Fibroblast of skin of right biceps (primary cell): Measurements from ENCODE around the gene METTL9.
"Not testable (repeated sequence)": the region's sequence is repeated elsewhere in the genome, so short reads cannot be mapped to it uniquely, and the experiment has no call there.

Source experiments
- DNase-seq: peaks from one replicate; pipeline ENCODE4 v3.0.0-alpha.2; 2013

METTL9 gene

DNA sequence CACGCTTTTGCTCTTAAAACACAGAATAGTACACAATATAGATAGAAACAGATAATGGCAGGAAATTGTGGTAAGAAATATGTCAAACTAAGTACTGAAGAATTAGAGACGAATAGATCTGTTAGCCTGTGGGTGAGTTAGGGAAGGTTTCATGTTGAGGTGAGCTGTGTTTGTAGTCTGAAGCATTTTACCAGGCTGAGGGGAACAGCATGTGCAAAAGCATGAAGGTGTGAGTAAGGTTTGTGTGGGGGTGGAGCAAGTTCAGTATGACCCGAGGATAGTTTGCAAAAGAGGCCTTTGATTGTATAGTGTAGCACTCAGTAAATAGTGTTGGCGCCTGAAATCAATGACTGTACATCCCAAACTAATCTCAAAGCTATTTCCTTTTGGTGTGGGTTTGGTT lies 39.2 kb downstream of the METTL9 start:
- DNase-seq, result peak; percentile 74

DNA sequence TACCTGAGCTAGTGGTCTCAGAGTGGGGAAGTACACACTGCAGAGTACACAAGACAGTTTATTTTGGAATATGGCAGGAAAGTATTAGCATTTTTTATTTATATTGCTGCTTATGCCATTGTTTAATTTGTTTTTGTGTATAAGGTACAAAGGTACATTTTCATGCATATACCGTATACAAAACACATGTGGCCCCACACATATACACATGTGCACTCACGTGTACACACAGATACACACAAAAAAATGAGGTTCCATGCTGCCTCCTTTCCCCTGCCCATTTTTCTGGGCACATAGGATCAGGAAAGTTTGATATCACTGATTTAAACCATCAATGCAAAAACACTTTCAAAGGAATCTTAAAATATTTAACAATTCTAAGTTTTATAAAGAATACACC lies 40.1 kb downstream of the METTL9 start:
- DNase-seq, result no peak

DNA sequence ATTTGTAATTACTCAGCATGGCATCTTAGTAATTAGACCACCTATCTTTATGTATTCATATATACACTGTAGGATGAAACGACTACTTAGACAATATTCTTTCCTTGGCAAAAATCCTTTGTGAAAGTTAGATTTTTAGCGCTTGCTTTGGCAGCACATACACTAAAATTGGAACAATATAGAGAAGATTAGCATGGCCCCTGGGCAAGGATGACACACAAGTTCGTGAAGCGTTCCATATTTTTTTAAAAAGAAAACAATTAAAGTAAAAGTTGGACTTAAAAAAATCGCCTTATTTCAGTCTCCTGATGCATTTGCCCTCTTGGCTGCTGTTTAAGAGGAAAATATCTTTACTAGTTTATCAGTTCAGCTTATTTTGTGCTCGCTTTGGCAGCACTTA lies 42.5 kb downstream of the METTL9 start:
- DNase-seq, result no peak

GRCh38 chr16:21642861-21643260 lies 43.5 kb downstream of the METTL9 start:
- DNase-seq, result no peak

GRCh38 chr16:21643785-21644184 lies 44.4 kb downstream of the METTL9 start:
- no peak for DNase-seq

DNA sequence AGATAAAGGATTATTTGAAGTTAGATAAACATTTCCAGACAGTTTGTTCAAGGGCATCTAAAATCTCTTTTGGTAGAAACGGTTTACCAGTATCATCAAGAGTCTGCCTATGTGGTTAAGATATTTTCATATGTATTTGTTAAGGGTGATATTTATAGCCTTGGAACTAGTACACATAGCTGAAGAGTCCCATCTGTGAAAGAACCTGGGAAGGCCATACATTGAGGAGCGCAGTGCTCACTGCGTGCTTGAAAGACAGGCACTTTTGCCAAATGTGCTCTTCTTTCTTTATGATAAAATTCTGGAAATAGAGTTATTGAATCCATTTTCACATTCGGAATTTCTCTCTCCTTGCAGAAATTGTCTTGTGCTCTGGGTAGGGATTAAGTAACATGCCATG lies 45.3 kb downstream of the METTL9 start:
- no peak for DNase-seq

- no peak for DNase-seq
Observed at GRCh38 chr16:21645261-21645721, 45.9 kb downstream of the METTL9 start.

- no peak for DNase-seq
Observed at GRCh38 chr16:21646091-21646490, 46.7 kb downstream of the METTL9 start.

DNA sequence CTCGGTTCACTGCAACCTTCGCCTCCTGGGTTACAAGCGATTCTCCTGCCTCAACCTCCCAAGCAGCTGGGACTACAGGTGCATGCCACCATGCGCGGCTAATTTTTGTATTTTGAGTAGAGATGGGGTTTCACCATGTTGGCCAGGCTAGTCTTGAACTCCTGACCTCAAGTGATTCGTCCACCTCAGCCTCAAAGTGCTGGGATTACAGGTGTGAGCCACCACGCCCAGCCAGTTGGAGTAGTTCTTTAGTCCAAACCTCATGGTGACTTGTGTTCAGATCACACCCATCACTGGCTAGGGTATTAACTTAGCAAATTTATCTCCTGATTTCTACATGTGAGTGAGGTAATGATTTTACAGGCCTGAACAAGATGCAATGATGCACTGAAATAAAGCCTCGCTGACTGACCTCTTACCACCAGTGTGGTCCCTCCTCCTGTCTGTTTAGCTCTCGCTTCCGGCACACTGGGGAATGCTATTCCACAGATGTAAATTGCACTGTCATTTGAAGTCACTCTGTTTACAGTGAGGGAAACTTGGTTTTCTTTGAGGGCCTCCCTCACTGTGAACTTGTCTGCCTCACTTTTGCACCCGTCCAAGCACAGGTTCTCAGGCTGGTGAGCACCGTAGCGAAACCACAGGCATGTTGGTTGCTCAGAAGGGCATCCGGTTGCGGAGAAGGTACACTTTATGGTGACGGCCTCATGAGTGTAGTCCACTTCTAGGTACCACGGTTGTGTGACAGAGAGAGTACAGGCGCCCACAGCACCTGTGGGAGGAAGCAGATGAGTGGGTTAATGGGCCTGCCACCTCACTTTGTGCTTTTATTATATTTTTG lies 47.6 kb downstream of the METTL9 start:
- no peak for DNase-seq

GRCh38 chr16:21647562-21648164 lies 48.3 kb downstream of the METTL9 start:
- DNase-seq, result no peak

DNA sequence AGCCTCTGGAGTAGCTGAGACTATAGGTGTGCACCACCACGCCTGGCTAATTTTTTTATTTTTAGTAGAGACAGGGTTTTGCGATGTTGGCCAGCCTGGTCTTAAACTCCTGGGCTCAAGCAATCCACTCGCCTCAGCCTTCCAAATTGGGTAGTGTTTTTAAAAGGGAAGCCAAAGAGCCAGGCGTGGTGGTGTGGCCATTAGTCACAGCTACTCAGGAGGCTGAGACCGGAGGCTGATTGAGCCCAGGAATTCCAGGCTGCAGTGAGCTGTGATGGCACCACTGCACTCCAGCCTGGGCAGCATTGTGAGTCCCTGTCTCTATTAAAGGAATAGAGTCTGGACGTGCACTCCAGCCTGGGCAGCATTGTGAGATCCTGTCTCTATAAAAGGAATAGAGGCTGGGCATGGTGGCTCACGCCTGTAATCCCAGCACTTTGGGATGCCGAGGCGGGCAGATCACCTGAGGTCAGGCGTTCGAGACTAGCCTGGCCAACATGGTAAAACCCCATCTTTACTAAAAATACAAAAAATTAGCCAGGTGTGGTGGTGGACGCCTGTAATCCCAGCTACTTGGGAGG lies 50.5 kb downstream of the METTL9 start:
- DNase-seq, result not testable (repeated sequence)

- no peak for DNase-seq
Observed at GRCh38 chr16:21650521-21650920, 51.1 kb downstream of the METTL9 start.

DNA sequence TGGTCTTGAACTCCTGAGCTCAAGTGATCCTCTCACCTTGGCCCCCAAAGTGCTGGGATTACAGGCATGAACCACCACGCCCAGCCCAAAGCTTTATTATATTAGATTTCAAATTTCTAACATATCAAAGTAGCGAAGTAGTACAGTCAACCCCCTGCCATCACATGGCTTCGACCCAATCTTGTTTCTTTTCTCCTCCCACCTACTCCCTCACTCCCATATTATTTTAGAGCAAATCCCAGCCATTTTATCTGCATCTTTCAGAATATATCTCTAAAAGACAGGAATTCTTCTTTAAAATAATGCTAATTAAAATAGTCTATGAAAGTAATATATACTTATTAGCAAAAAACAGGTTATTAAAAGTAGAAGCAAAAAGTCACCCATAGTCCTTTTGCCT lies 52.1 kb downstream of the METTL9 start:
- DNase-seq, result no peak

- no peak for DNase-seq
Observed at GRCh38 chr16:21652453-21652852, 53.1 kb downstream of the METTL9 start, which contains the start of gene IGSF6. TSS of gene IGSF6 (minus strand) at chr16:21652608. CDS start at chr16:21652598, 10 bp downstream.

- DNase-seq, result no peak
Observed at GRCh38 chr16:21653571-21653970, 54.2 kb downstream of the METTL9 start.

- DNase-seq, result no peak
Observed at GRCh38 chr16:21654466-21654865, 55.1 kb downstream of the METTL9 start.

DNA sequence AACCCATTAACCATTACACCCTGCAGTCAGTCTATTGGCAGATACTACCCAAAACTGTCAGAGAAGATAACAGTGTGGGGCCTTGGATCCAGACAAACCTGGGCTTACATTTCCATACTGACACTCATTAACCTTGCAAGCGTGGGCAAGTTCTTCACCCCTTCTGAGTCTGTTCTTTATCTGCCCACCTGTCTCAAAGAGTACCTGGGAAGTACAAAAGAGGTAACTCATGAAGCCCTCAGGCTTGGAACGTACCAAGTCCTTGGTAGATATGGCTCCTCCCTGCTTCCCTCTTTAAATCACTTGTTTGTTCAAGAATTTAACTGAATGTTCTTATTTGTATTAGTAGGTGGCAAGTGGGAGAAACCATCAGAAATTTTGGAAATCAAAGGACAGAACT lies 55.5 kb downstream of the METTL9 start:
- DNase-seq, result no peak

DNA sequence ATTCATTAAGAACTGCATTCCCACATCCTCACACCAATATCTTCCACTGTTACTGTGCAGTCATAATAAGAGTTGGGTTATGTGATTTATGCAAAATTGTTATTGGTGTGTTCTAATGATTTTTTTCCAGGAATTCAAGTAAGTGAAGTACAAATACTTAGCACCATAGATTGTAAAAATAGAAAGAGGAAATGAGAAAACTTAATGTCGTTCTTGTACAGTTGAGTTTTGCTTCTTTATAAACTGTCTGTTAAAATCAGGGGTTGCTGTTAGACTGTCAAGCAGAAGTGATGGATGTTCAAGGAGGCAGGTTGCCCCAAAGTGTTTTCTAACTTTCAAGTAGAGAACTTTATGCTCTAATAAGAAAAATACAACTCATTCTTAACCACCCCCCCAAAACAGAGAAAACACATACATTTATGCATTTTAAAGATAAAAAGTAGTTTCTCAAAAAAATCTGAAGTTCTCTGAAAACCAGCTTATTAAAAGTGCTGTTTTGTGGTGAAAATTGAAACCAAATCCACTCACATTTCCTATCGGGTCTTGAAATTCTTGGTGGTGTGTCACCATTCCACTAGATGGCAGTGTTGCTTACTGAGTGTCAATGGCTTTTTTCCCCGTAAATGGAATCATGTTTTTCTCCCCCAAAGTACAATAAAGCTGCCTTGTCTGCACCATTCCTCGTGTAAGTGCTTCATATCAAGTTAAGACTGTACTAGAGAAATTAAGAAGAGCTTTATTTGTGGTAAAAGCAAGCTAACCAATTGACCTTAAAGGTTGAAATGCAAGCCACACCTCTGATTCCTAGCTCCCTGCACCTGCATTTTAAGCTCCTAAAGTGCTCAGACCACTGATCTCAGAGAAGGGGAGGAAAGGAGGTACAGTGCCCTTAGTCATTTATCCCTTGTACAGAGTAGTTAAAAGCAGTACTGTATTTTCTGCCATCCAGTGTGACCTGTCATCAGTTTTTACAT lies 57.7 kb downstream of the METTL9 start:
- peak; percentile 48 for DNase-seq

GRCh38 chr16:21659124-21659523 lies 59.7 kb downstream of the METTL9 start:
- DNase-seq, result no peak

- DNase-seq, result no peak
Observed at GRCh38 chr16:21663889-21664647, 64.7 kb downstream of the METTL9 start, which contains the start of gene OTOA. TSS of gene OTOA (plus strand) at chr16:21663968. CDS start at chr16:21678515, 14,547 bp downstream.

GRCh38 chr16:21664801-21665492 lies 65.6 kb downstream of the METTL9 start:
- DNase-seq, result no peak
